ENCODE data around the gene COLEC11. TPM values are rescaled to one million over a fixed set of nuclear protein-coding genes. Genes with fewer than 3 reads are reported as not detected.

Gene COLEC11
- total and polyA plus RNA-seq, 10 donors, result 0.64 to 8.0 (median 3.1) TPM

- intact Hi-C loops (cut with DNase I; ENCODE audit: low total_unique reads), result no loop called here
Observed at GRCh38 chr2:3637311-3637675, 42.4 kb downstream of the COLEC11 start.

GRCh38 chr2:3637692-3638455, 43.0 kb downstream of the COLEC11 start:
- Histone ChIP-seq H3K27me3 (replicated peaks in 1 of 7) (no peaks in the 10 kb centered on the region), H3K4me1 (peaks cover 0 to 17% (median 2%) of the 10 kb centered on the region in 6 donors), H3K27ac (no peak overlapping the region), H3K9me3 (no peaks in the 10 kb centered on the region), H3K36me3 (no peaks in the 10 kb centered on the region), H3K4me3 (no peak overlapping the region)
- WGBS, 5 donors, result 84 to 95% (median 93%) methylated on average over 10 to 30 of the region's 30 CpGs
- no peak for TF ChIP-seq POLR2AphosphoS5 (IDR thresholded peaks at IDR 0.05)
- TF ChIP-seq CTCF (IDR thresholded peaks at IDR 0.05 in 8 of 11, conservative IDR thresholded peaks at IDR 0.05 in 3 of 11), result no peak
- no peak for TF ChIP-seq POLR2A (IDR thresholded peaks at IDR 0.05)
- peak; percentile 72 for DNase-seq
- intact Hi-C loops (cut with DNase I; ENCODE audit: low total_unique reads), result no loop called here

More at GRCh38 chr2:3637311-3637675, 42.4 kb downstream of the COLEC11 start:
- Histone ChIP-seq H3K27ac (no peak overlapping the region), H3K27me3 (replicated peaks in 1 of 7) (no peaks in the 10 kb centered on the region), H3K36me3 (no peaks in the 10 kb centered on the region), H3K4me3 (no peak overlapping the region), H3K4me1 (peaks cover 0 to 18% (median 2%) of the 10 kb centered on the region in 6 donors), H3K9me3 (no peaks in the 10 kb centered on the region)
- 79 to 92% (median 89%) methylated on average over 11 of the region's 11 CpGs for WGBS, 5 donors
- no peak for TF ChIP-seq CTCF (IDR thresholded peaks at IDR 0.05 in 8 of 11, conservative IDR thresholded peaks at IDR 0.05 in 3 of 11)
- peak; percentile 50 for DNase-seq

- intact Hi-C loops (cut with DNase I; ENCODE audit: low total_unique reads), result no loop called here
- Histone ChIP-seq H3K4me1 (peaks cover 0 to 17% (median 2%) of the 10 kb centered on the region in 6 donors), H3K9me3 (no peaks in the 10 kb centered on the region), H3K36me3 (no peaks in the 10 kb centered on the region), H3K27ac (no peak overlapping the region), H3K27me3 (replicated peaks in 1 of 7) (no peaks in the 10 kb centered on the region), H3K4me3 (no peak overlapping the region)
- WGBS, 5 donors, result 71 to 89% (median 86%) methylated on average over 8 of the region's 8 CpGs
- DNase-seq, result peak; percentile 31
- TF ChIP-seq CTCF (IDR thresholded peaks at IDR 0.05 in 8 of 11, conservative IDR thresholded peaks at IDR 0.05 in 3 of 11) (no peak), POLR2AphosphoS5 (IDR thresholded peaks at IDR 0.05) (no peak), POLR2A (IDR thresholded peaks at IDR 0.05) (no peak)
Observed at GRCh38 chr2:3638456-3638810, 43.5 kb downstream of the COLEC11 start.

DNA sequence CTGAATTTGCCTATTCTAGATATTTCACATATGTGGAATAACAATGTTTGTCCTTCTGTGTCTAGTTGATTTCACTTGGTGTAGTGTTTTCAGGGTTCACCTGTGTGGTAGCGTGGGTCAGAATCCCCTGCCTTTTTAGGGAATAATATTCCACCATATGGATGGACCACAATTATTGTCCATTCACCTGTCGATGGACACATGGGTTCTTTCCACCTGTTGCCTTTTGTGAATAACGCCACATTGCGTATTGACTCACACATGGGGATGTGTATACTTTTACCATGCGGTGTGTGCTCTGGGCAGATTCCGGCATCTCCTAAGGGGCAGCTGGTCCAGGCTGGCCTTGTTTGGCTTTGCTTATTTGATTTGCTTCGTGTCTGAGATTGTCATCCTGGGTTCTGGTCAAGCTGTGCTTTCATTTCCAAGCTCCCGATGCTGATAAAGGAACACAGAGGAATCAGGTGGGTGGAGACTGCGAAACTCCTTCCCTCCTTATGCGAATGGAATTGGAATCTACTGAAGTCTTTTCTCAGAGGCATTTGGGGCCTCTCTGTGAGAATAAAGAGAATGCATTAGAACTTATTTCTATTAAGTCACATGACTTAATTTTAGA, 44.2 kb downstream of the COLEC11 start:
- no peak overlapping the region for H3K4me3 ChIP-seq
- 89 to 93% (median 93%) methylated on average over 10 of the region's 10 CpGs for WGBS, 5 donors
- H3K4me1 ChIP-seq, result peaks cover 0 to 17% (median 2%) of the 10 kb centered on the region in 6 donors
- H3K9me3 ChIP-seq, result no peaks in the 10 kb centered on the region
- no peak for TF ChIP-seq POLR2AphosphoS5 (IDR thresholded peaks at IDR 0.05)
- TF ChIP-seq POLR2A (IDR thresholded peaks at IDR 0.05), result no peak
- TF ChIP-seq CTCF (IDR thresholded peaks at IDR 0.05 in 8 of 11, conservative IDR thresholded peaks at IDR 0.05 in 3 of 11), result no peak
- DNase-seq, result no peak
- H3K27me3 ChIP-seq (replicated peaks in 1 of 7), result no peaks in the 10 kb centered on the region
- H3K27ac ChIP-seq, result no peak overlapping the region
- intact Hi-C loops (cut with DNase I; ENCODE audit: low total_unique reads), result no loop called here
- no peaks in the 10 kb centered on the region for H3K36me3 ChIP-seq

All from spleen (tissue), 11 donors.